A673 (cell line): ENCODE data around the gene FAM20B. TPM values are rescaled to one million over a fixed set of nuclear protein-coding genes. Genes with fewer than 3 reads are reported as not detected.

ENCODE experiments used
- BruUV-seq: library from RNA; stranded (reverse); fragments of 400-500 nt; replicated peaks from 2 replicates; lab custom pipeline; 2021; lab: Mats Ljungman, UMichigan
- CTCF ChIA-PET: fragments of 300-600 bp; sonication (Branson Sonifier 250); formaldehyde crosslinking; loops from one replicate; lab custom pipeline; 2022; ENCODE audit warnings: antibody characterized with exemption; lab: Charles Lee
- POLR2A ChIA-PET: fragments of 300-600 bp; sonication (Branson Sonifier 250); formaldehyde crosslinking; loops from one replicate; lab custom pipeline; 2022; ENCODE audit warnings: antibody characterized with exemption; ENCODE audit not compliant: low non-redundant PET; lab: Charles Lee
- DNase-seq: peaks from one replicate; pipeline ENCODE4 v3.0.0-alpha.2; 2015; ENCODE audit warnings: low spot score
- H3K27ac ChIP-seq: fragments of 200-600 bp; sonication (generic); 2 replicates; pipeline ENCODE4 v1.5.1; 2016; ENCODE audit warnings: mixed run types, low read depth, mild to moderate bottlenecking, mixed read lengths, antibody characterized with exemption, low read length; ENCODE audit not compliant: poor library complexity, severe bottlenecking
- H3K27me3 ChIP-seq: fragments of 200-600 bp; sonication (generic); replicated peaks from 2 replicates; pipeline ENCODE4 v1.6.1; 2017; ENCODE audit warnings: mixed run types, low read depth, mild to moderate bottlenecking, mixed read lengths, antibody characterized with exemption, low read length; ENCODE audit not compliant: insufficient read depth, poor library complexity
- H3K36me3 ChIP-seq: fragments of 200-600 bp; sonication (generic); 2 replicates; pipeline ENCODE4 v1.6.1; 2016; ENCODE audit warnings: mixed run types, mild to moderate bottlenecking, mixed read lengths, antibody characterized with exemption, low read length; ENCODE audit not compliant: insufficient read depth, poor library complexity, severe bottlenecking
- H3K4me1 ChIP-seq: fragments of 200-600 bp; sonication (generic); 2 replicates; pipeline ENCODE4 v1.6.1; 2017; ENCODE audit warnings: mixed run types, mild to moderate bottlenecking, mixed read lengths, antibody characterized with exemption, low read length; ENCODE audit not compliant: insufficient read depth, poor library complexity, severe bottlenecking
- H3K4me3 ChIP-seq: fragments of 200-600 bp; sonication (generic); 2 replicates; pipeline ENCODE4 v1.5.1; 2016; ENCODE audit warnings: low read depth, mixed run types, mild to moderate bottlenecking, mixed read lengths, low read length; ENCODE audit not compliant: poor library complexity, severe bottlenecking
- H3K9me3 ChIP-seq: fragments of 200-600 bp; sonication (generic); 2 replicates; pipeline ENCODE4 v1.6.1; 2016; ENCODE audit warnings: mixed run types, low read depth, mild to moderate bottlenecking, mixed read lengths, antibody characterized with exemption, low read length; ENCODE audit not compliant: poor library complexity, severe bottlenecking
- EZH2 ChIP-seq: fragments of 200-600 bp; sonication (generic); IDR thresholded peaks from 2 replicates; pipeline ENCODE4 v1.6.1; 2017; ENCODE audit warnings: borderline replicate concordance, low read depth, mild to moderate bottlenecking, mixed read lengths, antibody characterized with exemption, low read length; ENCODE audit not compliant: poor library complexity, severe bottlenecking
- intact Hi-C: fragments of 100-400 bp; cut with micrococcal nuclease; formaldehyde crosslinking; loops from one replicate; pipeline ENCODE4 v1.10.0; 2022; ENCODE audit not compliant: unreplicated experiment
- total RNA-seq: library from RNA; stranded (reverse); gene quantifications from 2 replicates; pipeline ENCODE4 v1.2.3, GENCODE V29; 2021
- TF ChIP-seq, protein P1 (sequence below): fragments of 300-800, 200-600 bp; sonication (generic); conservative IDR thresholded peaks from 2 replicates; pipeline ENCODE4 v1.5.1; 2017; ENCODE audit warnings: low read depth, mild to moderate bottlenecking, antibody characterized with exemption, low read length, moderate library complexity, mixed read lengths

Gene FAM20B
- total RNA-seq, 1 experiment from 2014 or later = 43.3 TPM

- no TSS peak for BruUV-seq
- Histone ChIP-seq H3K4me3 (no peak overlapping the region), H3K27ac (no peak overlapping the region), H3K4me1 (no peaks in the 10 kb centered on the region), H3K36me3 (no peaks in the 10 kb centered on the region), H3K9me3 (no peaks in the 10 kb centered on the region), H3K27me3 (no peaks in the 10 kb centered on the region)
- no peak for DNase-seq
- ChIA-PET CTCF (no interaction called here), POLR2A (no interaction called here)
- intact Hi-C loops = no loop called here
- TF ChIP-seq EZH2 = no peak
- TF ChIP-seq, protein P1, sequence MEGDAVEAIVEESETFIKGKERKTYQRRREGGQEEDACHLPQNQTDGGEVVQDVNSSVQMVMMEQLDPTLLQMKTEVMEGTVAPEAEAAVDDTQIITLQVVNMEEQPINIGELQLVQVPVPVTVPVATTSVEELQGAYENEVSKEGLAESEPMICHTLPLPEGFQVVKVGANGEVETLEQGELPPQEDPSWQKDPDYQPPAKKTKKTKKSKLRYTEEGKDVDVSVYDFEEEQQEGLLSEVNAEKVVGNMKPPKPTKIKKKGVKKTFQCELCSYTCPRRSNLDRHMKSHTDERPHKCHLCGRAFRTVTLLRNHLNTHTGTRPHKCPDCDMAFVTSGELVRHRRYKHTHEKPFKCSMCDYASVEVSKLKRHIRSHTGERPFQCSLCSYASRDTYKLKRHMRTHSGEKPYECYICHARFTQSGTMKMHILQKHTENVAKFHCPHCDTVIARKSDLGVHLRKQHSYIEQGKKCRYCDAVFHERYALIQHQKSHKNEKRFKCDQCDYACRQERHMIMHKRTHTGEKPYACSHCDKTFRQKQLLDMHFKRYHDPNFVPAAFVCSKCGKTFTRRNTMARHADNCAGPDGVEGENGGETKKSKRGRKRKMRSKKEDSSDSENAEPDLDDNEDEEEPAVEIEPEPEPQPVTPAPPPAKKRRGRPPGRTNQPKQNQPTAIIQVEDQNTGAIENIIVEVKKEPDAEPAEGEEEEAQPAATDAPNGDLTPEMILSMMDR = no peak
Measured at GRCh38 chr1:179015396-179015795, 10.3 kb upstream of the FAM20B start.

DNA sequence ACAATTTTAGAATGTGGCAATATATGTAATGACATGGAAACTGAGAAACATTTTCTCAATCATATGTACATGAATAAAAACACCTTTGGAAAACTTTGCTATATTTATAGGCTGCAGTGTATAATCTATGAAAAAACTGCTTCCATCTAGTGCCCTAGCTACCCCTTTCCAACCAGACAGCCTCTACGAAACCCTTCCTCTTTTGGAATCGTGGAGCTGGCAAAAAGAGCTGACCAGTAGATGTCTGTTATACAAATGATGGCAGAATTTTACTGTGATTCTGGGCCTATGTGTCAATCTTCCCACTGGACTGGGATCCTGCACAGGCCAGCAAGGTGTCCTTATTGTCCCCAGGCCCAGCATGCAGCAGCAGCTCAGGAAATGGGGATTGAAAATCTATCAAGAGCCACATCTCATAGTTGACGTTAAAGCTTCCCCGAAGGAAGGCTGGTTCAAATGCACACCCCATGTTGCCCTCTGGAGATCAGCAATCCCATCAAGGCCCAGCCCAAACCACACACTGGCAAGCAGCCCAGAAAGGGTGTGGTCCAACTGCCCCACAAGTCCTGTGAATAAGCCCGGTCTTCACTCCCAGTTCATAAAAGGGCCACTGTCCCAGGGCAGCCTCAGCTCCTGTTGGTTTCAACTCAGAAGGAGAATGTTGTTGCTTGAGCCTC, 8.8 kb upstream of the FAM20B start:
- TF ChIP-seq EZH2 = no peak
- TF ChIP-seq, protein P1 = no peak
- H3K27me3 ChIP-seq = no peaks in the 10 kb centered on the region
- no peaks in the 10 kb centered on the region for H3K36me3 ChIP-seq
- ChIA-PET POLR2A (no interaction called here), CTCF (no interaction called here)
- H3K9me3 ChIP-seq = no peaks in the 10 kb centered on the region
- no peaks in the 10 kb centered on the region for H3K4me1 ChIP-seq
- intact Hi-C loops = no loop called here
- no peak overlapping the region for H3K27ac ChIP-seq
- no peak overlapping the region for H3K4me3 ChIP-seq
- peak; percentile 56 for DNase-seq
- no TSS peak for BruUV-seq

GRCh38 chr1:179017383-179018326, 8.0 kb upstream of the FAM20B start:
- Histone ChIP-seq H3K27ac (no peak overlapping the region), H3K36me3 (no peaks in the 10 kb centered on the region), H3K9me3 (no peaks in the 10 kb centered on the region), H3K4me3 (no peak overlapping the region), H3K4me1 (no peaks in the 10 kb centered on the region), H3K27me3 (no peaks in the 10 kb centered on the region)
- intact Hi-C loops = no loop called here
- TF ChIP-seq, protein P1 = no peak
- no peak for TF ChIP-seq EZH2
- CTCF ChIA-PET = no interaction called here
- POLR2A ChIA-PET = no interaction called here
- BruUV-seq = no TSS peak
- DNase-seq = no peak
